Measurements from ENCODE around the gene RXFP4.
"Not testable (repeated sequence)": the region's sequence is repeated elsewhere in the genome, so short reads cannot be mapped to it uniquely, and the experiment has no call there.

Gene RXFP4, protein sequence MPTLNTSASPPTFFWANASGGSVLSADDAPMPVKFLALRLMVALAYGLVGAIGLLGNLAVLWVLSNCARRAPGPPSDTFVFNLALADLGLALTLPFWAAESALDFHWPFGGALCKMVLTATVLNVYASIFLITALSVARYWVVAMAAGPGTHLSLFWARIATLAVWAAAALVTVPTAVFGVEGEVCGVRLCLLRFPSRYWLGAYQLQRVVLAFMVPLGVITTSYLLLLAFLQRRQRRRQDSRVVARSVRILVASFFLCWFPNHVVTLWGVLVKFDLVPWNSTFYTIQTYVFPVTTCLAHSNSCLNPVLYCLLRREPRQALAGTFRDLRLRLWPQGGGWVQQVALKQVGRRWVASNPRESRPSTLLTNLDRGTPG

DNA sequence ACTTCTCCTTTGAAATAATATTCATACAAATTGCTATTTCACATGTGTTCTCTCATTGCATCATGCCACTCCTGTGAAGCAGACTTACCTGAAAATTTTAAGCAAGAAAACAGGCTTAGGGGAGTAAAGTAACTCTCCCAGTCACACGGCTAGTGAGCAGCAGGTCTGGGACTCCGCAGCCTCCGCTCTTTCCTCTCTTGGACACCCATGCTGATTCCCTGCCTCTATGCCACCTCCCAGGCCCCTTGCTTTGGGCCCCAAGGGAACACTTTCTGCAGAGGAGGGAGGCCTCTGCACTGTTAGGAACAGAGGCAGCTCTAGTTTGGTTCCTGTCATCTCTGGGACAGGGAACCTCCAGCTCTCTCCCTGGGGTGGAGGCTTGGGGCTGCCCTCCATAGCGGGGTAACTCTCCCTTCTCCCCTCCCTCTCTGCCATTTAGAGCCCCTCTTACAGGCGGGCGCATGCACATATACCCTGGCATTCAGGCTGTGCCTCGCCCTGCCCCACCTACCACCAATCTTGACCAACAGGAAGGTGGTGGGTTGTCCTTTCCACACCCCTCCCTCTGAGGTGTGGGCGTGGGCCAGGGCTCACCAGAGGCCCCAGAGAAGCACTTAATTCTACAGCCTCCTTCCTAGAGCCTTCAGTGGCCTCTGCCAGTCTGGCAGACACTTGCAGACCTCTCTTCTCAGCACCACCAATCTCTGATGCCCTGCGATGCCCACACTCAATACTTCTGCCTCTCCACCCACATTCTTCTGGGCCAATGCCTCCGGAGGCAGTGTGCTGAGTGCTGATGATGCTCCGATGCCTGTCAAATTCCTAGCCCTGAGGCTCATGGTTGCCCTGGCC lies at the start of gene RXFP4:
RXFP4 (plus strand) TSS at position 646 of the 852 bp plus-strand sequence; CDS start at position 718, 72 bp downstream.
- Histone ChIP-seq H3K27me3 (ENCODE audit: control insufficient read depth, insufficient read depth, low read length) (no peaks in the 10 kb centered on the region), H3K27ac (ENCODE audit: low read depth, low read length) (no peak within 1 kb of the TSS), H3K9ac (ENCODE audit: low read length) (peak within 1 kb of the TSS; percentile 28), H3K4me1 (ENCODE audit: control insufficient read depth, insufficient read depth, low read length) (no peaks in the 10 kb centered on the region), H3K36me3 (ENCODE audit: control insufficient read depth, insufficient read depth, low read length) (no peaks in the 10 kb centered on the region), H3K4me3 (ENCODE audit: low read length) (peak within 1 kb of the TSS; percentile 31)

- Histone ChIP-seq H3K4me1 (ENCODE audit: control insufficient read depth, insufficient read depth, low read length) (peaks cover 2% of the 10 kb centered on the region), H3K4me3 (ENCODE audit: low read length) (no peak overlapping the region), H3K9ac (ENCODE audit: low read length) (no peak overlapping the region), H3K27ac (ENCODE audit: low read depth, low read length) (peak overlapping the region; percentile 30), H3K36me3 (ENCODE audit: control insufficient read depth, insufficient read depth, low read length) (peaks cover 4% of the 10 kb centered on the region), H3K27me3 (ENCODE audit: control insufficient read depth, insufficient read depth, low read length) (no peaks in the 10 kb centered on the region)
Observed at GRCh38 chr1:155892796-155893195, 48.6 kb upstream of the RXFP4 start.

- Histone ChIP-seq H3K9ac (ENCODE audit: low read length) (no peak overlapping the region), H3K36me3 (ENCODE audit: control insufficient read depth, insufficient read depth, low read length) (peaks cover 4% of the 10 kb centered on the region), H3K27ac (ENCODE audit: low read depth, low read length) (peak overlapping the region; percentile 30), H3K4me3 (ENCODE audit: low read length) (no peak overlapping the region), H3K27me3 (ENCODE audit: control insufficient read depth, insufficient read depth, low read length) (no peaks in the 10 kb centered on the region), H3K4me1 (ENCODE audit: control insufficient read depth, insufficient read depth, low read length) (peaks cover 2% of the 10 kb centered on the region)
Observed at GRCh38 chr1:155893389-155894142, 47.9 kb upstream of the RXFP4 start.

DNA sequence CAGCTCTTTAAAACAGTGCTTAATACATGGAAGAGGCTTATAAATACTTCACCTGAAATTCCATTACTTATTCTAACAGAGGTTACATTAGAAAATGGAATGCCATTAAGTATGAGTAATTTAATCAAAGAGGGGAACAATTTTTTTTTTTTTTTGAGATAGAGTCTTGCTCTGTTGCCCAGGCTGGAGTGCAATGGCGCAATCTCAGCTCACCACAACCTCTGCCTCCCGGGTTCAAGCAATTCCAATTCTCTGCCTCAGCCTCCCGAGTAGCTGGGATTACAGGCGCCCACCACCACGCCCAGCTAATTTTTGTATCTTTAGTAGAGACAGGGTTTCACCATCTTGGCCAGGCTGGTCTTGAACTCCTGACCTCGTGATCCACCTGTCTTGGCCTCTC lies 45.8 kb upstream of the RXFP4 start:
- not testable (repeated sequence) for H3K4me3 ChIP-seq (ENCODE audit: low read length); H3K4me1 ChIP-seq (ENCODE audit: control insufficient read depth, insufficient read depth, low read length); H3K27me3 ChIP-seq (ENCODE audit: control insufficient read depth, insufficient read depth, low read length); H3K9ac ChIP-seq (ENCODE audit: low read length); H3K27ac ChIP-seq (ENCODE audit: low read depth, low read length)
- H3K36me3 ChIP-seq (ENCODE audit: control insufficient read depth, insufficient read depth, low read length) = peaks cover 14% of the 10 kb centered on the region

DNA sequence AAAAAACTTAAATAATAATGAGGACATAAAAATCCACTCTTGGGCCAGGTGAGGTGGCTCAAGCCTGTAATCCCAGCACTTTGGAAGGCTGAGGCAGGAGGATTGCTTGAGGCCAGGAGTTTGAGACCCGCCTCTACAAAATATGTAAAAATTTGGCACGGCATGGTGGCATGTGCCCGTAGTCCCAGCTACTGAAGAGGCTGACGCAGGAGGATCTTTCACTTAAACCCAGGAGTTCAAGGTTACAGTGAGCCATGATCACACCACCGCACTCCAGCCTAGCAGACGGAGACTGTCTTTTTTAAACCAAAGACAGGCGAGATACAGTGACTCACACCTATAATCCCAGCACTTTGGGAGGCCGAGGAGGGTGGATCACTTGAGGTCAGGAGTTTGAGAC lies 45.0 kb upstream of the RXFP4 start:
- not testable (repeated sequence) for H3K4me3 ChIP-seq (ENCODE audit: low read length); H3K27ac ChIP-seq (ENCODE audit: low read depth, low read length); H3K4me1 ChIP-seq (ENCODE audit: control insufficient read depth, insufficient read depth, low read length); H3K27me3 ChIP-seq (ENCODE audit: control insufficient read depth, insufficient read depth, low read length); H3K9ac ChIP-seq (ENCODE audit: low read length)
- H3K36me3 ChIP-seq (ENCODE audit: control insufficient read depth, insufficient read depth, low read length) = peaks cover 19% of the 10 kb centered on the region

DNA sequence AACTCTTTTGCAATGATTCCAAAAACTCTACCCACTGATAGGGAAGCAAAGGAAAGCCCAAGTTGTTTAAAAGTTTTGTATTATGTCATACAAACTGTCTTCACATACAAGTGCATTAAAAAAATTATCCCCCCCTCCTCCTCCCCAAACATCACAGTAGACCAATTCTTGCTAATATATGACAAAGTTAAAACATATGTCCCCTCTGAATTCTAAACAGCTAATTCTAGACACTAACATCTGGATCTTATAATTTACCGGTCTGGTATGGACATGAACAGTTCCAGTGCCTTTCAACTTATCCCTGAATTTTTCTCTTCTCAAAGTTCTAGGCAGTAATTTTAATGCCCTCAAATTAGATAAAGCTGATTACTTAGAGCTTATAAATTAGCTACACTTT lies 43.7 kb upstream of the RXFP4 start:
- Histone ChIP-seq H3K9ac (ENCODE audit: low read length) (no peak overlapping the region), H3K36me3 (ENCODE audit: control insufficient read depth, insufficient read depth, low read length) (peaks cover 22% of the 10 kb centered on the region), H3K4me3 (ENCODE audit: low read length) (no peak overlapping the region)

DNA sequence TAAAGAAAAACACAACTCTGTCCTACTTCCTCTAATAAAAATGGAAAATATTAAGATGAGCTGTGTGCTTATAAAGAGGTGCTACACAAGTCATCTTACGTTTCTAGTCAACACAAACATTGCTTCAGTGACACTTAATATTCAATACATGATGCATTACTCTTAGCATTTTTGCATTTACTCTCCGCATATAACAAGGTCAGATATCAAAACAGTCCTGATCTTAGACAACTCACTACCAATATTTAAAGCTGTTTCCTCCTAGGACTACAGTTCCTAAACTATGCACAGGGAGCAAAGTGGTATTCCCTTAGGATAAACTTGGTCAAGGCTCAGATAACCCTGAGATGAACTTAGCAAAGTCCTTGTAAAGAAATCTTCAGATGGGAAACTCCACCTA lies 42.5 kb upstream of the RXFP4 start:
- H3K27ac ChIP-seq (ENCODE audit: low read depth, low read length) = no peak overlapping the region
- H3K9ac ChIP-seq (ENCODE audit: low read length) = no peak overlapping the region
- H3K4me1 ChIP-seq (ENCODE audit: control insufficient read depth, insufficient read depth, low read length) = no peaks in the 10 kb centered on the region
- H3K27me3 ChIP-seq (ENCODE audit: control insufficient read depth, insufficient read depth, low read length) = no peaks in the 10 kb centered on the region
- H3K4me3 ChIP-seq (ENCODE audit: low read length) = no peak overlapping the region
- H3K36me3 ChIP-seq (ENCODE audit: control insufficient read depth, insufficient read depth, low read length) = peaks cover 26% of the 10 kb centered on the region

More for the DNA sequence above, 43.7 kb upstream of the RXFP4 start:
- Histone ChIP-seq H3K27ac (ENCODE audit: low read depth, low read length) (no peak overlapping the region), H3K4me1 (ENCODE audit: control insufficient read depth, insufficient read depth, low read length) (peaks cover 2% of the 10 kb centered on the region), H3K27me3 (ENCODE audit: control insufficient read depth, insufficient read depth, low read length) (no peaks in the 10 kb centered on the region)

DNA sequence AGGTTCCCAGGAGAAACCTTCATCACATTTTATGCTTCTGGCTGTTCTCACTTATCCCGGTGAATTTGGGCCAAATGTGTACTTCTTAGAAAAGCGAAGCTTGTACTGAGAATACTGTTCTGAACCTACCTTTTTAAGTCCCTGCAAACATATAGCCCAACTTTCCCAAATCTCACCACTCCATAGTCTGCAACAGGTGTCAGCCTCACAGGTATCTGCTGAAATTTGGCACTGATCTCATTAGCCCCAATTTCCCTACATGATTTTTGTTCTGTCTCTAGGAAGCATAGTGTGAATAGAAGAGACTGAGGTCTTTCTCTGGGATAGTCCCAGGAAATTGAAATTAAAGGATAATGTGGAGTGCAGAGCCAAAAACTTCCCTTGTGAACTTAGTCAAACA lies 41.8 kb upstream of the RXFP4 start:
- H3K4me3 ChIP-seq (ENCODE audit: low read length) = no peak overlapping the region
- no peaks in the 10 kb centered on the region for H3K27me3 ChIP-seq (ENCODE audit: control insufficient read depth, insufficient read depth, low read length)
- H3K4me1 ChIP-seq (ENCODE audit: control insufficient read depth, insufficient read depth, low read length) = no peaks in the 10 kb centered on the region
- H3K27ac ChIP-seq (ENCODE audit: low read depth, low read length) = no peak overlapping the region
- H3K36me3 ChIP-seq (ENCODE audit: control insufficient read depth, insufficient read depth, low read length) = peaks cover 34% of the 10 kb centered on the region
- no peak overlapping the region for H3K9ac ChIP-seq (ENCODE audit: low read length)

DNA sequence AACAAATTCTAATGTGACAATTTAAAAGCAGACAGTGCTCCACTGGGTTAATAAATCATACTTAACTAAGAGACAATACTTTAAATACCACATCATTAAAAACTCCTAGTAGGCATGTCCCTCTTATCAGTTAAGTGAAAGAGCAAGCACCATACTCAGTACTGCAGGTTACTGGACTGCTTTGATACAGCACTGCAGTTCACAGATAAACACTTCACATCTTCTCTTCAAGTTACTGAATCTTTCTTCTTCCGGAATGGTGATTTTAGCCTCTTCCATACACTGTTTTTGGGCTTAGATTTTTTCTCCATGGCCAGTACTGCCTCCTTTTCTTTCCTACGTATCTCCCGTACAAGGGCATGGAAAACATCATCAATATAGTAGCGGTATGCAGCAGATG lies 41.3 kb upstream of the RXFP4 start:
- H3K27me3 ChIP-seq (ENCODE audit: control insufficient read depth, insufficient read depth, low read length) = no peaks in the 10 kb centered on the region
- peaks cover 38% of the 10 kb centered on the region for H3K36me3 ChIP-seq (ENCODE audit: control insufficient read depth, insufficient read depth, low read length)
- H3K9ac ChIP-seq (ENCODE audit: low read length) = no peak overlapping the region
- no peaks in the 10 kb centered on the region for H3K4me1 ChIP-seq (ENCODE audit: control insufficient read depth, insufficient read depth, low read length)
- H3K27ac ChIP-seq (ENCODE audit: low read depth, low read length) = no peak overlapping the region
- H3K4me3 ChIP-seq (ENCODE audit: low read length) = no peak overlapping the region

- peaks cover 33% of the 10 kb centered on the region for H3K36me3 ChIP-seq (ENCODE audit: control insufficient read depth, insufficient read depth, low read length)
Observed at GRCh38 chr1:155904261-155904660, 37.2 kb upstream of the RXFP4 start.

GRCh38 chr1:155909894-155910293 lies 31.5 kb upstream of the RXFP4 start:
- peaks cover 7% of the 10 kb centered on the region for H3K36me3 ChIP-seq (ENCODE audit: control insufficient read depth, insufficient read depth, low read length)
- H3K4me3 ChIP-seq (ENCODE audit: low read length) = peak overlapping the region; percentile 11

More at GRCh38 chr1:155904261-155904660, 37.2 kb upstream of the RXFP4 start:
- H3K4me3 ChIP-seq (ENCODE audit: low read length) = no peak overlapping the region
- H3K27ac ChIP-seq (ENCODE audit: low read depth, low read length) = no peak overlapping the region
- H3K9ac ChIP-seq (ENCODE audit: low read length) = no peak overlapping the region
- no peaks in the 10 kb centered on the region for H3K4me1 ChIP-seq (ENCODE audit: control insufficient read depth, insufficient read depth, low read length)
- no peaks in the 10 kb centered on the region for H3K27me3 ChIP-seq (ENCODE audit: control insufficient read depth, insufficient read depth, low read length)

GRCh38 chr1:155910621-155911121 lies 30.8 kb upstream of the RXFP4 start:
- Histone ChIP-seq H3K36me3 (ENCODE audit: control insufficient read depth, insufficient read depth, low read length) (peaks cover 9% of the 10 kb centered on the region), H3K4me1 (ENCODE audit: control insufficient read depth, insufficient read depth, low read length) (no peaks in the 10 kb centered on the region), H3K27ac (ENCODE audit: low read depth, low read length) (peak overlapping the region; percentile 77), H3K27me3 (ENCODE audit: control insufficient read depth, insufficient read depth, low read length) (no peaks in the 10 kb centered on the region), H3K4me3 (ENCODE audit: low read length) (peak overlapping the region; percentile 65), H3K9ac (ENCODE audit: low read length) (peak overlapping the region; percentile 1)

More at GRCh38 chr1:155909894-155910293, 31.5 kb upstream of the RXFP4 start:
- Histone ChIP-seq H3K27me3 (ENCODE audit: control insufficient read depth, insufficient read depth, low read length) (no peaks in the 10 kb centered on the region), H3K27ac (ENCODE audit: low read depth, low read length) (no peak overlapping the region), H3K4me1 (ENCODE audit: control insufficient read depth, insufficient read depth, low read length) (no peaks in the 10 kb centered on the region), H3K9ac (ENCODE audit: low read length) (no peak overlapping the region)
